GM23338 (cell line): ENCODE measurements around the gene MTHFD2L. TPM values are rescaled to one million over a fixed set of nuclear protein-coding genes. Genes with fewer than 3 reads are reported as not detected.

ENCODE experiments used
- ATAC-seq: fragments of 200-7000 bp; cut with Tn5 transposase; 3 replicates; pipeline ENCODE4 v1.9.1; 2020
- DNase-seq: peaks from one replicate; pipeline ENCODE4 v3.0.0-alpha.2; 2015; ENCODE audit warnings: low spot score
- H2AFZ ChIP-seq: fragments of 200-600 bp; sonication (generic); 2 replicates; pipeline ENCODE4 v1.8.0; 2016; ENCODE audit warnings: antibody characterized with exemption, mild to moderate bottlenecking, moderate library complexity
- H3F3A ChIP-seq: fragments of 200-600 bp; sonication (generic); replicated peaks from 2 replicates; pipeline ENCODE4 v1.8.0; 2017; ENCODE audit warnings: antibody characterized with exemption, mixed run types, low read depth
- H3K27ac ChIP-seq: fragments of 200-600 bp; sonication (generic); 2 replicates; pipeline ENCODE4 v1.6.1; 2016; ENCODE audit warnings: low read depth
- H3K27me3 ChIP-seq: fragments of 200-600 bp; sonication (generic); 2 replicates; pipeline ENCODE4 v1.8.0; 2016; ENCODE audit warnings: mild to moderate bottlenecking, mixed run types, moderate library complexity; ENCODE audit not compliant: insufficient read depth
- H3K36me3 ChIP-seq: fragments of 200-600 bp; sonication (generic); 2 replicates; pipeline ENCODE4 v1.8.0; 2016; ENCODE audit warnings: mild to moderate bottlenecking; ENCODE audit not compliant: insufficient read depth
- H3K4me1 ChIP-seq: fragments of 200-600 bp; sonication (generic); 2 replicates; pipeline ENCODE4 v1.8.0; 2016; ENCODE audit warnings: mild to moderate bottlenecking, moderate library complexity; ENCODE audit not compliant: insufficient read depth
- H3K4me2 ChIP-seq: fragments of 200-600 bp; sonication (generic); 2 replicates; pipeline ENCODE4 v1.7.1; 2017; ENCODE audit warnings: mixed run types
- H3K4me3 ChIP-seq: fragments of 200-600 bp; sonication (generic); 2 replicates; pipeline ENCODE4 v1.6.1; 2016; ENCODE audit warnings: mixed run types
- H3K79me2 ChIP-seq: fragments of 200-600 bp; sonication (generic); replicated peaks from 2 replicates; pipeline ENCODE4 v1.8.0; 2017; ENCODE audit warnings: mild to moderate bottlenecking; ENCODE audit not compliant: insufficient read depth
- H3K9me2 ChIP-seq: fragments of 200-600 bp; sonication (generic); 2 replicates; pipeline ENCODE4 v1.8.0; 2017; ENCODE audit not compliant: insufficient read depth
- H4K20me1 ChIP-seq: fragments of 200-600 bp; sonication (generic); replicated peaks from 2 replicates; pipeline ENCODE4 v1.8.0; 2017; ENCODE audit warnings: mild to moderate bottlenecking; ENCODE audit not compliant: insufficient read depth
- H3K27ac Mint-ChIP-seq: 2 replicates; pipeline ENCODE4 v1.8.0; 2020; ENCODE audit warnings: inconsistent platforms, mild to moderate bottlenecking, moderate library complexity, mixed read lengths
- H3K27me3 Mint-ChIP-seq: 3 replicates; pipeline ENCODE4 v1.8.0; 2022; ENCODE audit warnings: low read depth, mild to moderate bottlenecking, moderate library complexity, mixed read lengths, inconsistent platforms; ENCODE audit not compliant: insufficient read depth, poor library complexity
- H3K36me3 Mint-ChIP-seq: 3 replicates; pipeline ENCODE4 v1.8.0; 2021; ENCODE audit warnings: low read depth, mild to moderate bottlenecking, inconsistent platforms, moderate library complexity, mixed read lengths
- H3K4me1 Mint-ChIP-seq: 3 replicates; pipeline ENCODE4 v1.8.0; 2020; ENCODE audit warnings: mild to moderate bottlenecking, inconsistent platforms, mixed read lengths
- H3K4me3 Mint-ChIP-seq: 3 replicates; pipeline ENCODE4 v1.8.0; 2021; ENCODE audit warnings: moderate library complexity, mild to moderate bottlenecking, inconsistent platforms, mixed read lengths
- H3K9me3 Mint-ChIP-seq: 3 replicates; pipeline ENCODE4 v1.8.0; 2020; ENCODE audit warnings: moderate library complexity, mild to moderate bottlenecking, inconsistent platforms, mixed read lengths
- CREB1 ChIP-seq: fragments of 250-450 bp; sonication (Bioruptor Pico); IDR thresholded peaks from 2 replicates; pipeline ENCODE4 v1.5.0; 2020; ENCODE audit warnings: low read depth, mild to moderate bottlenecking, moderate library complexity
- CTCF ChIP-seq, 2 experiments: fragments of 200-600 bp in 1 of 2; sonication (generic) in 1 of 2; conservative IDR thresholded peaks; 2 replicates each; pipeline versions ENCODE4 v1.5.1 to v1.6.1; 2016 to 2017; ENCODE audit warnings: antibody characterized with exemption in 2 of 2, low read depth in 2 of 2, mild to moderate bottlenecking in 2 of 2, moderate library complexity in 1 of 2
- ETS1 ChIP-seq: IDR thresholded peaks from 2 replicates; pipeline ENCODE4 v1.6.1; 2016; ENCODE audit warnings: antibody characterized with exemption
- EZH2 ChIP-seq: fragments of 200-600 bp; sonication (generic); IDR thresholded peaks from one replicate; pipeline ENCODE4 v1.8.0; 2017; ENCODE audit warnings: antibody characterized with exemption, mild to moderate bottlenecking, low read depth; ENCODE audit not compliant: unreplicated experiment
- EZH2phosphoT487 ChIP-seq: fragments of 200-600 bp; sonication (generic); IDR thresholded peaks from one replicate; pipeline ENCODE4 v1.8.1; 2018; ENCODE audit warnings: antibody characterized with exemption; ENCODE audit not compliant: unreplicated experiment
- JUNB ChIP-seq: IDR thresholded peaks from one replicate; pipeline ENCODE4 v1.6.1; 2016; ENCODE audit warnings: antibody characterized with exemption; ENCODE audit not compliant: unreplicated experiment
- NANOG ChIP-seq: IDR thresholded peaks from 2 replicates; pipeline ENCODE4 v1.6.1; 2016; ENCODE audit warnings: antibody characterized with exemption, borderline replicate concordance
- POLR2AphosphoS5 ChIP-seq: IDR thresholded peaks from 2 replicates; pipeline ENCODE4 v1.6.1; 2016; ENCODE audit warnings: antibody characterized with exemption, low read depth
- REST ChIP-seq: IDR thresholded peaks from one replicate; pipeline ENCODE4 v1.6.1; 2018; ENCODE audit warnings: antibody characterized with exemption; ENCODE audit not compliant: unreplicated experiment
- STAT1 ChIP-seq: IDR thresholded peaks from one replicate; pipeline ENCODE4 v1.6.1; 2016; ENCODE audit warnings: antibody characterized with exemption; ENCODE audit not compliant: unreplicated experiment
- ZNF114 ChIP-seq: fragments of 250-450 bp; sonication (Bioruptor Pico); IDR thresholded peaks from 2 replicates; pipeline ENCODE4 v1.5.0; 2020; ENCODE audit warnings: mild to moderate bottlenecking, moderate library complexity
- ZNF331 ChIP-seq: fragments of 250-450 bp; sonication (Bioruptor Pico); IDR thresholded peaks from 2 replicates; pipeline ENCODE4 v1.5.0; 2020; ENCODE audit warnings: low read depth, mild to moderate bottlenecking, moderate library complexity
- ZNF462 ChIP-seq: fragments of 250-450 bp; sonication (Bioruptor Pico); IDR thresholded peaks from 2 replicates; pipeline ENCODE4 v1.5.0; 2020; ENCODE audit warnings: mild to moderate bottlenecking, moderate library complexity
- polyA plus RNA-seq: library from polyadenylated mRNA; unstranded; fragments of >200 nt; fragmentation: Nextera tagmentation; extraction: Ambion mirVana; gene quantifications from 2 replicates; pipeline ENCODE4 v1.2.1, GENCODE V29; 2016
- total RNA-seq: library from RNA; depleted of rRNA; stranded (reverse); fragments of >200 nt; shearing (Covaris generic); gene quantifications from 2 replicates; pipeline ENCODE4 v1.2.3, GENCODE V29; 2014

Gene MTHFD2L
- total and polyA plus RNA-seq, 2 experiments from 2014 or later, result 24.4 to 35.7 TPM

GRCh38 chr4:74223098-74223497 lies 65.2 kb downstream of the MTHFD2L start:
- no peak overlapping the region for H3K27ac ChIP-seq
- no peak overlapping the region for H3K4me3 ChIP-seq
- H3K27ac Mint-ChIP-seq, result no peak overlapping the region
- DNase-seq (no peak), ATAC-seq (no peak)
- H3K4me3 Mint-ChIP-seq, result no peak overlapping the region
- no peak overlapping the region for H3K4me2 ChIP-seq
- H4K20me1 ChIP-seq, result no peaks in the 10 kb centered on the region
- no peaks in the 10 kb centered on the region for H3K36me3 ChIP-seq
- H3K9me3 Mint-ChIP-seq, result no peaks in the 10 kb centered on the region
- no peak overlapping the region for H2AFZ ChIP-seq
- H3K79me2 ChIP-seq, result no peaks in the 10 kb centered on the region
- no peaks in the 10 kb centered on the region for H3K27me3 Mint-ChIP-seq
- no peaks in the 10 kb centered on the region for H3K9me2 ChIP-seq
- peaks cover 7% of the 10 kb centered on the region for H3K4me1 ChIP-seq
- no peaks in the 10 kb centered on the region; the same call in 2 of the 3 replicates for H3K36me3 Mint-ChIP-seq
- H3K4me1 Mint-ChIP-seq, result peaks cover 14% of the 10 kb centered on the region; the same call in 2 of the 3 replicates
- H3F3A ChIP-seq, result no peaks in the 10 kb centered on the region
- TF ChIP-seq REST, result no peak
- no peak for TF ChIP-seq ZNF462 (CRISPR knock-in tag)
- TF ChIP-seq EZH2, result no peak
- TF ChIP-seq CTCF (conservative IDR thresholded peaks at IDR 0.05; ENCODE audit: low read depth in 2 of 2), result no peak
- TF ChIP-seq EZH2phosphoT487, result no peak
- TF ChIP-seq JUNB, result no peak
- TF ChIP-seq POLR2AphosphoS5, result no peak
- no peak for TF ChIP-seq ZNF331
- no peak for TF ChIP-seq ZNF114 (CRISPR knock-in tag)
- no peak for TF ChIP-seq CREB1 (CRISPR knock-in tag)
- no peak for TF ChIP-seq ETS1
- TF ChIP-seq NANOG, result no peak
- TF ChIP-seq STAT1, result no peak
- H3K27me3 ChIP-seq, result no peaks in the 10 kb centered on the region
